PC-3 (cell line): Measurements from ENCODE around the gene SAMD10. TPM values are rescaled to one million over a fixed set of nuclear protein-coding genes. Genes with fewer than 3 reads are reported as not detected.

Experiments
- ATAC-seq: fragments of 200-7000 bp; cut with Tn5 transposase; 2 replicates; pipeline ENCODE4 v1.9.1; 2020; ENCODE audit warnings: mild to moderate bottlenecking, moderate library complexity
- BruUV-seq: library from RNA; stranded (reverse); fragments of 400-500 nt; replicated peaks from 2 replicates; lab custom pipeline; 2021; lab: Mats Ljungman, UMichigan
- CTCF ChIA-PET: fragments of 300-600 bp; sonication (Branson Sonifier 250); formaldehyde crosslinking; loops from one replicate; lab custom pipeline; 2022; ENCODE audit warnings: antibody characterized with exemption; lab: Charles Lee
- POLR2A ChIA-PET: fragments of 300-600 bp; sonication (Branson Sonifier 250); formaldehyde crosslinking; loops from one replicate; lab custom pipeline; 2022; ENCODE audit warnings: antibody characterized with exemption; ENCODE audit not compliant: unreplicated experiment; lab: Charles Lee
- DNase-seq: peaks from one replicate; pipeline ENCODE4 v3.0.0-alpha.2; 2015
- H2AFZ ChIP-seq: fragments of 300-600 bp; sonication (generic); 2 replicates; pipeline ENCODE4 v1.6.0; 2016; ENCODE audit warnings: antibody characterized with exemption, low read length
- H3F3A ChIP-seq: fragments of 300-600 bp; sonication (generic); one replicate; pipeline ENCODE4 v1.6.0; 2017; ENCODE audit warnings: antibody characterized with exemption, low read length, control low read depth, mild to moderate bottlenecking; ENCODE audit not compliant: unreplicated experiment
- H3K27ac ChIP-seq: fragments of 300-600 bp; sonication (generic); 2 replicates; pipeline ENCODE4 v1.5.1; 2016; ENCODE audit warnings: mild to moderate bottlenecking, low read length
- H3K27me3 ChIP-seq: fragments of 300-600 bp; sonication (generic); 2 replicates; pipeline ENCODE4 v1.6.1; 2016; ENCODE audit warnings: low read length, mixed read lengths
- H3K36me3 ChIP-seq: fragments of 300-600 bp; sonication (generic); 2 replicates; pipeline ENCODE4 v1.6.1; 2016; ENCODE audit warnings: low read depth, mixed run types, low read length, mixed read lengths
- H3K4me1 ChIP-seq: fragments of 300-600 bp; sonication (generic); 2 replicates; pipeline ENCODE4 v1.5.1; 2016; ENCODE audit warnings: low read length; ENCODE audit not compliant: insufficient read depth
- H3K4me2 ChIP-seq: fragments of 300-600 bp; sonication (generic); 2 replicates; pipeline ENCODE4 v1.6.0; 2016; ENCODE audit warnings: low read length
- H3K4me3 ChIP-seq: fragments of 300-600 bp; sonication (generic); 2 replicates; pipeline ENCODE4 v1.5.1; 2016; ENCODE audit warnings: mild to moderate bottlenecking, low read length, mixed read lengths
- H3K79me2 ChIP-seq: fragments of 300-600 bp; sonication (generic); 2 replicates; pipeline ENCODE4 v1.6.1; 2017; ENCODE audit warnings: low read length, mixed read lengths
- H3K9ac ChIP-seq: fragments of 300-600 bp; sonication (generic); 2 replicates; pipeline ENCODE4 v1.6.0; 2016; ENCODE audit warnings: mild to moderate bottlenecking, low read length
- H3K9me2 ChIP-seq: fragments of 300-600 bp; sonication (generic); replicated peaks from 2 replicates; pipeline ENCODE4 v1.6.1; 2016; ENCODE audit warnings: mixed run types, low read length, mixed read lengths
- H3K9me3 ChIP-seq: fragments of 300-600 bp; sonication (generic); 2 replicates; pipeline ENCODE4 v1.6.1; 2016; ENCODE audit warnings: low read length, mixed read lengths
- H4K20me1 ChIP-seq: fragments of 300-600 bp; sonication (generic); 2 replicates; pipeline ENCODE4 v1.6.1; 2016; ENCODE audit warnings: low read length, mixed read lengths
- CTCF ChIP-seq: fragments of 300-600 bp; sonication (generic); conservative IDR thresholded peaks from 2 replicates; pipeline ENCODE4 v1.5.1; 2017; ENCODE audit warnings: antibody characterized with exemption, low read depth, mild to moderate bottlenecking, low read length
- EZH2 ChIP-seq: fragments of 300-600 bp; sonication (generic); IDR thresholded peaks from one replicate; pipeline ENCODE4 v1.6.1; 2017; ENCODE audit warnings: antibody characterized with exemption, mild to moderate bottlenecking, low read length; ENCODE audit not compliant: unreplicated experiment
- EZH2phosphoT487 ChIP-seq: fragments of 300-600 bp; sonication (generic); IDR thresholded peaks from 2 replicates; pipeline ENCODE4 v1.6.1; 2018; ENCODE audit warnings: mild to moderate bottlenecking, antibody characterized with exemption, low read length, borderline replicate concordance
- intact Hi-C: fragments of 100-400 bp; cut with micrococcal nuclease; formaldehyde crosslinking; loops from 2 replicates; pipeline ENCODE4 v1.9.0; 2023
- total RNA-seq: library from RNA; depleted of rRNA; stranded (reverse); fragments of >200 nt; gene quantifications from 2 replicates; pipeline ENCODE4 v1.2.3, GENCODE V29; 2014

The SAMD10 gene
- total RNA-seq, 1 experiment from 2014 or later: 7.4 TPM

GRCh38 chr20:63957690-63958441, 21.6 kb downstream of the SAMD10 start:
- Histone ChIP-seq H3K4me1 (peaks cover 33% of the 10 kb centered on the region), H3K9ac (peak overlapping the region; percentile 85), H3K27ac (peak overlapping the region; percentile 91), H3K4me3 (no peak overlapping the region; the same call in 1 of the 2 replicates), H4K20me1 (peaks cover 18% of the 10 kb centered on the region; the same call in 1 of the 2 replicates), H3K79me2 (peaks cover 33% of the 10 kb centered on the region), H3K4me2 (peak overlapping the region; percentile 89), H3K9me2 (no peaks in the 10 kb centered on the region), H2AFZ (no peak overlapping the region), H3F3A (no peaks in the 10 kb centered on the region), H3K9me3 (no peaks in the 10 kb centered on the region), H3K36me3 (peaks cover 5% of the 10 kb centered on the region; the same call in 1 of the 2 replicates), H3K27me3 (no peaks in the 10 kb centered on the region)
- BruUV-seq: no TSS peak
- DNase-seq: peak; percentile 50
- ATAC-seq: no peak
- intact Hi-C loops: loop anchor here (2.0 to 5.0 kb wide), 2 partner anchors 47 to 421 kb away; partner anchors contain the start of gene PTK6
- TF ChIP-seq EZH2 (no peak), CTCF (no peak), EZH2phosphoT487 (no peak)
- ChIA-PET CTCF (no interaction called here), POLR2A (no interaction called here)

- H3K27ac ChIP-seq: peak overlapping the region; percentile 91
- peak; percentile 52 for ATAC-seq
- H3K4me1 ChIP-seq: peaks cover 33% of the 10 kb centered on the region
- BruUV-seq: no TSS peak
- peak overlapping the region; percentile 95 for H3K4me3 ChIP-seq
- peaks cover 25% of the 10 kb centered on the region; the same call in 1 of the 2 replicates for H4K20me1 ChIP-seq
- peaks cover 5% of the 10 kb centered on the region; the same call in 1 of the 2 replicates for H3K36me3 ChIP-seq
- TF ChIP-seq CTCF: no peak
- TF ChIP-seq EZH2: no peak
- no peak for TF ChIP-seq EZH2phosphoT487
- H2AFZ ChIP-seq: peak overlapping the region; percentile 66
- H3K27me3 ChIP-seq: no peaks in the 10 kb centered on the region
- intact Hi-C loops: loop anchor here (2.0 to 5.0 kb wide), 2 partner anchors 46 to 420 kb away; partner anchors contain the start of gene PTK6
- peak overlapping the region; percentile 85 for H3K9ac ChIP-seq
- H3K79me2 ChIP-seq: peaks cover 40% of the 10 kb centered on the region
- peak overlapping the region; percentile 89 for H3K4me2 ChIP-seq
- H3F3A ChIP-seq: no peaks in the 10 kb centered on the region
- ChIA-PET CTCF (no interaction called here), POLR2A (interaction anchor here (0.5 kb wide), 1 partner anchor 54 kb away, joined by 11 read pairs; no protein-coding TSS in a partner anchor)
- DNase-seq: peak; percentile 79
- H3K9me2 ChIP-seq: no peaks in the 10 kb centered on the region
- no peaks in the 10 kb centered on the region for H3K9me3 ChIP-seq
Observed at GRCh38 chr20:63957004-63957689, 22.3 kb downstream of the SAMD10 start.
